Measurements from ENCODE around the gene N4BP2L2. TPM values are rescaled to one million over a fixed set of nuclear protein-coding genes. Genes with fewer than 3 reads are reported as not detected.

The N4BP2L2 gene
- total and polyA plus RNA-seq, 2 of the 8 experiments (the other 6 are each of a cell fraction or from before 2014, with no cell fraction given) = 14.6 to 67.6 TPM

DNA sequence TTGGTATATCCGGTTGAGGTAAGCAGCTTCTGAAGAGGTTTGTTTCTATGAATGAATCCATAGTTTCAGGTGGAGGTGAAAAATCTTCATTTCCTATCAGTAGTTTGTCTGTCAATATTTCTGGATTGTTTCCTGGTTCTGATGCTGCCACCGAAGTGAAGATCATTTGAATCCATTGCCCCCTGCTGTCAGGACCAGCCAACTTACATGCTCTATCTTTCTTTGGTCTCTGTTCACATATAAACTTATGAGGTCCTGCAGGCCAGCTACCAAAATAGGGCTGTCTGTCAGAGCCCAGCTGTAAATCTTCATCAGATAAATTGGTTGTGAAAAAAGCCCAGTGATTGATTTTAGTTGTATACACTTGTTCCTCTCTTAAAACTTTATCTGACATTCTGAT is 95.5 kb downstream of the N4BP2L2 start:
- Histone ChIP-seq H3K4me1 (replicated peaks in 1 of 4; ENCODE audit: control insufficient read depth in 3 of 4, insufficient read depth in 4 of 4, low read length in 3 of 4) (no peaks in the 10 kb centered on the region), H3K56ac (replicated peaks; ENCODE audit: insufficient read length, low read depth, low read length) (no peak overlapping the region), H3K4me2 (ENCODE audit: insufficient read depth in 1 of 2, low read depth in 2 of 2, low read length in 2 of 2) (no peak overlapping the region), H3K4ac (replicated peaks; ENCODE audit: insufficient read length, low read depth, low read length) (no peak overlapping the region), H2BK15ac (ENCODE audit: low read length) (no peak overlapping the region), H4K5ac (ENCODE audit: insufficient read length, low read depth, low read length) (no peak overlapping the region), H3K36me3 (ENCODE audit: control insufficient read depth in 2 of 4, insufficient read depth in 4 of 4, low read length in 3 of 4) (no peaks in the 10 kb centered on the region), H4K20me1 (replicated peaks in 1 of 2; ENCODE audit: control insufficient read depth in 1 of 2, insufficient read depth in 2 of 2, low read length in 2 of 2) (no peaks in the 10 kb centered on the region), H3K79me1 (ENCODE audit: low read depth, low read length) (no peaks in the 10 kb centered on the region), H2BK5ac (ENCODE audit: low read depth, low read length) (no peak overlapping the region), H3K9me3 (ENCODE audit: insufficient read depth in 2 of 2, low read depth in 1 of 2, low read length in 1 of 2) (no peaks in the 10 kb centered on the region), H2AK5ac (ENCODE audit: low read depth, low read length) (no peak overlapping the region), H3K18ac (ENCODE audit: extremely low read depth, low read length) (no peak overlapping the region), H2BK20ac (ENCODE audit: low read length) (no peak overlapping the region), H3K4me3 (ENCODE audit: extremely low read depth in 1 of 4, insufficient read depth in 2 of 4, low read depth in 3 of 4, low read length in 4 of 4) (no peak overlapping the region), H3K23me2 (ENCODE audit: low read depth, low read length) (no peaks in the 10 kb centered on the region), H3K27me3 (replicated peaks in 1 of 4; ENCODE audit: control insufficient read depth in 3 of 4, extremely low read depth in 1 of 4, insufficient read depth in 3 of 4, low read length in 3 of 4) (no peaks in the 10 kb centered on the region), H3K14ac (ENCODE audit: insufficient read length) (no peak overlapping the region), H3K27ac (ENCODE audit: low read depth, low read length) (no peak overlapping the region), H2BK12ac (ENCODE audit: low read depth, low read length) (no peak overlapping the region), H2AFZ (ENCODE audit: low read length) (no peak overlapping the region), H3K79me2 (ENCODE audit: control insufficient read depth in 1 of 2, insufficient read depth in 2 of 2, low read length in 2 of 2) (no peaks in the 10 kb centered on the region), H2BK120ac (replicated peaks; ENCODE audit: low read depth, low read length) (no peak overlapping the region), H3K23ac (ENCODE audit: insufficient read length) (no peak overlapping the region), H3K9ac (replicated peaks in 1 of 4; ENCODE audit: extremely low read depth in 1 of 4, low read depth in 3 of 4, low read length in 3 of 4) (no peak overlapping the region), H4K8ac (ENCODE audit: extremely low read depth, insufficient read depth, low read length) (no peak overlapping the region), H4K91ac (replicated peaks; ENCODE audit: insufficient read length, low read length) (no peak overlapping the region)
- 91% methylated on average over 2 of the region's 2 CpGs; no CpG with 5 or more reads in 1 of the 2 experiments for WGBS, 2 experiments (ENCODE audit: extremely low coverage in 1 of 2, insufficient coverage in 1 of 2, insufficient read length in 1 of 2, insufficient replicate concordance in 2 of 2, low coverage in 1 of 2, low lambda C conversion rate in 2 of 2, missing lambda C conversion rate in 1 of 2)
- FAIRE-seq (no peak), DNase-seq (ENCODE audit: low read depth in 1 of 2, low spot score in 2 of 2) (no peak)
- TF ChIP-seq POLR2AphosphoS5 (IDR thresholded peaks at IDR 0.05; ENCODE audit: low read depth, low read length) = no peak
- TF ChIP-seq TAF1 (IDR thresholded peaks at IDR 0.05; ENCODE audit: low read depth, low read length) = no peak
- POLR2A ChIA-PET (ENCODE audit: partially characterized antibody) = no interaction called here
- CTCF ChIA-PET (ENCODE audit: partially characterized antibody) = interaction anchor here (0.6 to 1.3 kb wide), 3 partner anchors 14 to 252 kb away, joined by 3 read pairs; no protein-coding TSS in a partner anchor
